Measurements from ENCODE around the gene ROBO1. TPM values are rescaled to one million over a fixed set of nuclear protein-coding genes. Genes with fewer than 3 reads are reported as not detected.

ROBO1 gene
- total RNA-seq, 1 donor from 2014 or later, result 66.5 TPM

DNA sequence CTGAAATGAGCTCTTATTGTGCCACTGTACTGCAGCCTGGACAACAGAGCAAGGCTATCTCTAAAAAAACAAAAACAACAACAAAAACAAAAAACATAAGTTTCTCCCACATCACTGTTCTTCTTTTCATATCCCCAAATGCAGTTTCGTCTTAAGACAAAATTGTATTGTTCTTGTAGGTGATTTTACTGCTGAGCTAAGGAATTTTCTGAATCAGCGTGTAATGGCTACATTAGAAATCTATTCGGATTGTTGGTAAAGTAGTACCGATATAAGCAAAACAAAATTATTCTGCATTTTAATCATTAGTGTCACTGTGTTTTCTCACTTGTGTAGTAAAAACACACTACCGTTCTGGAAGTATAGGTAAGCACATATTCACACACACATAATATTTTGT lies 512.5 kb downstream of the ROBO1 start:
- DNase-seq (ENCODE audit: extremely low spot score in 2 of 2), result no peak
- Histone ChIP-seq H3K9me3 (no peaks in the 10 kb centered on the region), H3K27me3 (no peaks in the 10 kb centered on the region), H3K27ac (no peak overlapping the region), H3K4me1 (no peaks in the 10 kb centered on the region), H3K36me3 (no peaks in the 10 kb centered on the region), H3K4me3 (no peak overlapping the region)
- intact Hi-C loops (cut with DNase I), result no loop called here
- TF ChIP-seq POLR2A (IDR thresholded peaks at IDR 0.05) (no peak), POLR2AphosphoS5 (IDR thresholded peaks at IDR 0.05; ENCODE audit: insufficient read depth in 1 of 2, low read depth in 1 of 2) (no peak)
- TF ChIP-seq, protein P1, sequence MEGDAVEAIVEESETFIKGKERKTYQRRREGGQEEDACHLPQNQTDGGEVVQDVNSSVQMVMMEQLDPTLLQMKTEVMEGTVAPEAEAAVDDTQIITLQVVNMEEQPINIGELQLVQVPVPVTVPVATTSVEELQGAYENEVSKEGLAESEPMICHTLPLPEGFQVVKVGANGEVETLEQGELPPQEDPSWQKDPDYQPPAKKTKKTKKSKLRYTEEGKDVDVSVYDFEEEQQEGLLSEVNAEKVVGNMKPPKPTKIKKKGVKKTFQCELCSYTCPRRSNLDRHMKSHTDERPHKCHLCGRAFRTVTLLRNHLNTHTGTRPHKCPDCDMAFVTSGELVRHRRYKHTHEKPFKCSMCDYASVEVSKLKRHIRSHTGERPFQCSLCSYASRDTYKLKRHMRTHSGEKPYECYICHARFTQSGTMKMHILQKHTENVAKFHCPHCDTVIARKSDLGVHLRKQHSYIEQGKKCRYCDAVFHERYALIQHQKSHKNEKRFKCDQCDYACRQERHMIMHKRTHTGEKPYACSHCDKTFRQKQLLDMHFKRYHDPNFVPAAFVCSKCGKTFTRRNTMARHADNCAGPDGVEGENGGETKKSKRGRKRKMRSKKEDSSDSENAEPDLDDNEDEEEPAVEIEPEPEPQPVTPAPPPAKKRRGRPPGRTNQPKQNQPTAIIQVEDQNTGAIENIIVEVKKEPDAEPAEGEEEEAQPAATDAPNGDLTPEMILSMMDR (IDR thresholded peaks at IDR 0.05), result no peak

DNA sequence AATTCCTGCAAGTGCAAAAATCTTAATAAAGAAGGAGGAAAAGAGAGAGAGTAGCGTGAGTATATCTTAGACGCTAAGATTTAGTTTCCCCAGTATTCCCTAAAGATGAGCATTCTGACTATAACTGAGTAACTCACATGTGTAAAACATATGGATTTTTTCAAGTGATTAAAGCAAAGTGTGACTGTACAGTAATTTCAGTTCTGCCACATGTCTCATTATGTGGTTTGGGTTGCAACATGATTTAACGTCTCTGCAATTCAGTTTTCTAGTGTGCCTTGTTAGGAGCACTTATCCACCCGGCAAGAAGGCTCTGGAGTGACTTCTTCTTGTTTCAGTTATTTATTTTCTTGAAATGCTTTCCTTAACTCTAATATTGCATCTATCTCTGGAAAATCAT lies 514.1 kb downstream of the ROBO1 start:
- Histone ChIP-seq H3K27me3 (no peaks in the 10 kb centered on the region), H3K4me3 (no peak overlapping the region), H3K27ac (no peak overlapping the region), H3K9me3 (no peaks in the 10 kb centered on the region), H3K36me3 (no peaks in the 10 kb centered on the region), H3K4me1 (no peaks in the 10 kb centered on the region)
- intact Hi-C loops (cut with DNase I), result no loop called here
- TF ChIP-seq, protein P1 (IDR thresholded peaks at IDR 0.05), result no peak
- no peak for TF ChIP-seq POLR2AphosphoS5 (IDR thresholded peaks at IDR 0.05; ENCODE audit: insufficient read depth in 1 of 2, low read depth in 1 of 2)
- TF ChIP-seq POLR2A (IDR thresholded peaks at IDR 0.05), result no peak
- no peak for DNase-seq (ENCODE audit: extremely low spot score in 2 of 2)

DNA sequence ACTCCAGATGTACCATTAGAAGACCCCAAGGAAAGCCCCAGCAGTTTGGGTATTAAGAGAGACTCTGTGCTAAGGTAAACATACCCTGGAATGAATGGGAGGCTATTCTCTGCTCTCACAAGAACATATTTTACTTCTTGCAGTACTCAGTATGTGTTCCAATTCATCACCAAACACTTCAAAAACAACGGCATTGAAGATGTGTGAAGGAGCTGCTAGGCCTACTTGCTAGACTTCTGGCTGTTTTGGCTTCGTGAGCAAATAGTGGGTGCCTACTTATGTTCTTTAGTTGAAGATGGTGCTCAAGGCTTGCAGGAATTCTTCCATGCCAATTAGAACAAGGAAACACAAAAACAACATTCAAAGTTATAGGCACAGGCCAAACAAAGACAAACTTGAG lies 514.5 kb downstream of the ROBO1 start:
- Histone ChIP-seq H3K36me3 (no peaks in the 10 kb centered on the region), H3K27ac (no peak overlapping the region), H3K9me3 (no peaks in the 10 kb centered on the region), H3K27me3 (no peaks in the 10 kb centered on the region), H3K4me1 (no peaks in the 10 kb centered on the region), H3K4me3 (no peak overlapping the region)
- DNase-seq (ENCODE audit: extremely low spot score in 2 of 2), result no peak
- intact Hi-C loops (cut with DNase I), result no loop called here
- TF ChIP-seq POLR2AphosphoS5 (IDR thresholded peaks at IDR 0.05; ENCODE audit: insufficient read depth in 1 of 2, low read depth in 1 of 2), result no peak
- TF ChIP-seq, protein P1 (IDR thresholded peaks at IDR 0.05), result no peak
- no peak for TF ChIP-seq POLR2A (IDR thresholded peaks at IDR 0.05)

DNA sequence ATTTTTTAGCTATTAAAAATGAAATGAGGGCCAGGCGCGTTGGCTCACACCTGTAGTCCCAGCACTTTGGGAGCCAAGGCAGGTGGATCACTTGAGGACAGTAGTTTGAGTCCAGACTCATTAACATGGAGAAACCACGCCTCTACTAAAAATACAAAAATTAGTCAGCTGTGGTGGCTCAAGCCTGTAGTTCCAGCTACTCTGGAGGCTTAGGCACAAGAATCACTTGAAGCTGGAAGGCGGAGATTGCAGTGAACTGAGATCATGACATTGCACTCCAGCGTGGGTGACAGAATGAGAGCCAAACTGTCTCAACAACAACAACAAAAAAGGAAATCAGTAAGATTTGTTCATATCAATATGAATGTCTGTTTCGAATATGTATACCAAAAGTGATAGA lies 517.1 kb downstream of the ROBO1 start:
- Histone ChIP-seq H3K9me3 (no peaks in the 10 kb centered on the region), H3K27me3 (no peaks in the 10 kb centered on the region), H3K4me3 (no peak overlapping the region), H3K36me3 (no peaks in the 10 kb centered on the region), H3K4me1 (peaks cover 7% of the 10 kb centered on the region), H3K27ac (no peak overlapping the region)
- intact Hi-C loops (cut with DNase I), result no loop called here
- TF ChIP-seq, protein P1 (IDR thresholded peaks at IDR 0.05), result no peak
- TF ChIP-seq POLR2A (IDR thresholded peaks at IDR 0.05) (no peak), POLR2AphosphoS5 (IDR thresholded peaks at IDR 0.05; ENCODE audit: insufficient read depth in 1 of 2, low read depth in 1 of 2) (no peak)
- no peak for DNase-seq (ENCODE audit: extremely low spot score in 2 of 2)

DNA sequence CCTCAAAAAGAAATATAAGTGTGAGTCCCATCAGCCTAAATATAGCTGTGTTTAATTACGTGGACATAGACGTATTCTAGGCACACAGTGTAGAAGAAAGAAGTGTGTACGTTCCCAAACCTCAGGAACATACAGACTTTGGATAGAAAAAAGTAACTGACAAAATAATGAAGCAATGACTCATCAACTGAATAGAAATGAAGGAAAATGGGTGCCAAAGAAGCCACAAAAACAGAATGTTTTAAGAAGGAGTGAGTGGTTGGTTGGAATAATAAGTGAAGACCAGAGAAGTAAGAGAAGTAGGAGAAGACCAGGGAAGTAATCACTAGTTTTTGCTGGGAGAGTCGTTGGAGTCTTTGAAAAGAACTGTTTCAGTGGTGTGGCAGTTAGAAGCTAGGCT lies 518.1 kb downstream of the ROBO1 start:
- no peak overlapping the region for H3K4me3 ChIP-seq
- no peak for DNase-seq (ENCODE audit: extremely low spot score in 2 of 2)
- no peaks in the 10 kb centered on the region for H3K9me3 ChIP-seq
- no peaks in the 10 kb centered on the region for H3K27me3 ChIP-seq
- TF ChIP-seq POLR2AphosphoS5 (IDR thresholded peaks at IDR 0.05; ENCODE audit: insufficient read depth in 1 of 2, low read depth in 1 of 2) (no peak), POLR2A (IDR thresholded peaks at IDR 0.05) (no peak)
- TF ChIP-seq, protein P1 (IDR thresholded peaks at IDR 0.05), result no peak
- intact Hi-C loops (cut with DNase I), result loop anchor here (2.0 kb wide), 1 partner anchor 17 kb away; no protein-coding TSS in a partner anchor
- peaks cover 7% of the 10 kb centered on the region for H3K4me1 ChIP-seq
- no peaks in the 10 kb centered on the region for H3K36me3 ChIP-seq
- H3K27ac ChIP-seq, result no peak overlapping the region

Measured in vagina (tissue), 2 donors.